Smooth muscle cell (in vitro differentiated cells): ENCODE measurements around the gene ABCB10. TPM values are rescaled to one million over a fixed set of nuclear protein-coding genes. Genes with fewer than 3 reads are reported as not detected.
"Not testable (repeated sequence)": the region's sequence is repeated elsewhere in the genome, so short reads cannot be mapped to it uniquely, and the experiment has no call there.

ENCODE experiments used
- DNase-seq: peaks from one replicate; lab custom pipeline; 2025; ENCODE audit not compliant: unreplicated experiment; lab: John Stamatoyannopoulos, UW
- H2AFZ ChIP-seq: fragments of 200-600 bp; sonication (generic); 2 replicates; pipeline ENCODE4 v1.6.0; 2016; ENCODE audit warnings: antibody characterized with exemption, low read depth, mild to moderate bottlenecking
- H3F3A ChIP-seq: fragments of 200-600 bp; sonication (generic); 2 replicates; pipeline ENCODE4 v1.6.0; 2017; ENCODE audit warnings: antibody characterized with exemption, low read depth
- H3K27ac ChIP-seq: fragments of 200-600 bp; sonication (generic); 2 replicates; pipeline ENCODE4 v1.5.1; 2016; ENCODE audit warnings: low read depth, mild to moderate bottlenecking
- H3K27me3 ChIP-seq: fragments of 200-600 bp; sonication (generic); 2 replicates; pipeline ENCODE4 v1.6.1; 2016; ENCODE audit warnings: low read depth, mild to moderate bottlenecking
- H3K36me3 ChIP-seq: fragments of 200-600 bp; sonication (generic); 2 replicates; pipeline ENCODE4 v1.5.1; 2016; ENCODE audit warnings: low read depth
- H3K4me1 ChIP-seq: fragments of 200-600 bp; sonication (generic); 2 replicates; pipeline ENCODE4 v1.5.1; 2016; ENCODE audit warnings: low read depth
- H3K4me2 ChIP-seq: fragments of 200-600 bp; sonication (generic); 2 replicates; pipeline ENCODE4 v1.6.0; 2016; ENCODE audit warnings: mild to moderate bottlenecking
- H3K4me3 ChIP-seq: fragments of 200-600 bp; sonication (generic); 2 replicates; pipeline ENCODE4 v1.5.1; 2016; ENCODE audit warnings: mild to moderate bottlenecking
- H3K79me2 ChIP-seq: fragments of 200-600 bp; sonication (generic); 2 replicates; pipeline ENCODE4 v1.6.0; 2016; ENCODE audit warnings: low read depth, mild to moderate bottlenecking
- H3K9ac ChIP-seq: fragments of 200-600 bp; sonication (generic); 2 replicates; pipeline ENCODE4 v1.6.0; 2016; ENCODE audit warnings: low read depth
- H3K9me3 ChIP-seq: fragments of 200-600 bp; sonication (generic); replicated peaks from 2 replicates; pipeline ENCODE4 v1.5.1; 2016; ENCODE audit warnings: low read depth
- H4K20me1 ChIP-seq: fragments of 200-600 bp; sonication (generic); 2 replicates; pipeline ENCODE4 v1.6.0; 2016; ENCODE audit warnings: low read depth
- CTCF ChIP-seq: fragments of 200-600 bp; sonication (generic); IDR thresholded peaks from 2 replicates; pipeline ENCODE4 v1.5.1; 2017; ENCODE audit warnings: borderline replicate concordance, mild to moderate bottlenecking, antibody characterized with exemption; ENCODE audit not compliant: insufficient read depth, poor library complexity, severe bottlenecking
- WGBS: methylation state at CpG from one replicate; pipeline ENCODE4 v1.1.7; 2016; ENCODE audit warnings: low lambda C conversion rate; 5-methylcytosine and 5-hydroxymethylcytosine counted together
- polyA plus RNA-seq: library from polyadenylated mRNA; unstranded; fragments of >200 nt; fragmentation: Nextera tagmentation; extraction: Ambion mirVana; gene quantifications from 2 replicates; pipeline ENCODE4 v1.2.1, GENCODE V29; 2016
- total RNA-seq: library from RNA; depleted of rRNA; stranded (reverse); fragments of >200 nt; gene quantifications from 2 replicates; pipeline ENCODE4 v1.2.3, GENCODE V29; 2014

Gene ABCB10
- total and polyA plus RNA-seq, 2 experiments from 2014 or later, result 7.1 to 18.4 TPM

GRCh38 chr1:229562686-229563085 is 4.2 kb upstream of the ABCB10 start:
- H3K4me2 ChIP-seq, result no peak overlapping the region
- no peak overlapping the region for H3K4me3 ChIP-seq
- 26% methylated on average over 3 of the region's 3 CpGs for WGBS
- H3K9ac ChIP-seq, result no peak overlapping the region
- no peak for DNase-seq
- no peaks in the 10 kb centered on the region for H3K9me3 ChIP-seq
- peaks cover 4% of the 10 kb centered on the region for H3F3A ChIP-seq
- no peak for TF ChIP-seq CTCF
- H4K20me1 ChIP-seq, result no peaks in the 10 kb centered on the region
- H3K27ac ChIP-seq, result no peak overlapping the region
- peaks cover 14% of the 10 kb centered on the region for H3K4me1 ChIP-seq
- no peaks in the 10 kb centered on the region for H3K27me3 ChIP-seq
- H2AFZ ChIP-seq, result no peak overlapping the region
- no peaks in the 10 kb centered on the region for H3K36me3 ChIP-seq
- peaks cover 3% of the 10 kb centered on the region for H3K79me2 ChIP-seq

GRCh38 chr1:229561141-229561540 is 2.6 kb upstream of the ABCB10 start:
- no peak overlapping the region for H2AFZ ChIP-seq
- H3K79me2 ChIP-seq, result peaks cover 18% of the 10 kb centered on the region
- no peak for TF ChIP-seq CTCF
- peaks cover 4% of the 10 kb centered on the region for H3F3A ChIP-seq
- H3K4me1 ChIP-seq, result peaks cover 26% of the 10 kb centered on the region
- no peak for DNase-seq
- H3K9me3 ChIP-seq, result no peaks in the 10 kb centered on the region
- WGBS, result 80% methylated on average over 5 of the region's 5 CpGs
- no peaks in the 10 kb centered on the region for H3K36me3 ChIP-seq
- no peak overlapping the region for H3K4me3 ChIP-seq
- no peak overlapping the region for H3K27ac ChIP-seq
- no peaks in the 10 kb centered on the region for H3K27me3 ChIP-seq
- no peak overlapping the region for H3K9ac ChIP-seq
- no peak overlapping the region for H3K4me2 ChIP-seq
- peaks cover 7% of the 10 kb centered on the region for H4K20me1 ChIP-seq

DNA sequence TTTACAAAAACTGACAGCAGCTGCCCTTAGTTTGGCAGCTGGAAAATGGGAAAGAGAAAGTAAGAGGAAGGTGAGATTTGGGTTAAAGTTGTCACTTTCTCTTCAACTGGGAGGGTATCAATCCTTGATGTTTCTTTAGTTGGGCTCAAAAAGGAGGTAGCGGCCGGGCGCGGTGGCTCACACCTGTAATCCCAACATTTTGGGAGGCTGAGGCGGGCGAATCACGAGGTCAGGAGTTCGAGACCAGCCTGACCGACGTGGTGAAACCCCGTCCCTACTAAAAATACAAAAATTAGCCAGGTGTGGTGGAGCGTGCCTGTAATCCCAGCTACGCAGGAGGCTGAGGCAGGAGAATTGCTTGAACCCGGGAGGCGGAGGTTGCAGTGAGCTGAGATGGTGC is 1.6 kb upstream of the ABCB10 start:
- Histone ChIP-seq H4K20me1 (peaks cover 12% of the 10 kb centered on the region), H3K4me1 (peaks cover 32% of the 10 kb centered on the region), H3K79me2 (peaks cover 28% of the 10 kb centered on the region)
- not testable (repeated sequence) for H3F3A ChIP-seq, H3K9ac ChIP-seq, H3K36me3 ChIP-seq, H2AFZ ChIP-seq, DNase-seq, H3K9me3 ChIP-seq, H3K27ac ChIP-seq, H3K4me3 ChIP-seq, H3K27me3 ChIP-seq, H3K4me2 ChIP-seq
- 98% methylated on average over 15 of the region's 15 CpGs for WGBS

GRCh38 chr1:229559336-229559801 is 862 bp upstream of the ABCB10 start:
- peak overlapping the region; percentile 91 for H3K4me3 ChIP-seq
- H3K9me3 ChIP-seq, H3K27me3 ChIP-seq, H3F3A ChIP-seq, DNase-seq, H3K36me3 ChIP-seq, H3K9ac ChIP-seq: not testable (repeated sequence)
- 50% methylated on average over 20 of the region's 20 CpGs for WGBS
- H4K20me1 ChIP-seq, result peaks cover 20% of the 10 kb centered on the region
- H3K79me2 ChIP-seq, result peaks cover 36% of the 10 kb centered on the region
- H2AFZ ChIP-seq, result peak overlapping the region; percentile 97
- peak overlapping the region; percentile 84 for H3K4me2 ChIP-seq
- peaks cover 32% of the 10 kb centered on the region for H3K4me1 ChIP-seq
- peak overlapping the region; percentile 60 for H3K27ac ChIP-seq
